Airway epithelial cell (primary cell): ENCODE data around the gene PASK. TPM values are rescaled to one million over a fixed set of nuclear protein-coding genes. Genes with fewer than 3 reads are reported as not detected.

Experiments
- total RNA-seq: library from RNA; depleted of rRNA; stranded (reverse); fragments of >200 nt; gene quantifications from 2 replicates; pipeline ENCODE4 v1.2.3, GENCODE V29; 2015

The PASK gene
- 6.5 and 8.3 TPM in 2 replicates for total RNA-seq

GRCh38 chr2:241148891-241149674 lies at the start of gene PASK:
TSS of gene PASK (minus strand) at chr2:241149472. CDS start at chr2:241143032, 6,440 bp downstream.

GRCh38 chr2:241188361-241189092 lies 39.3 kb upstream of the PASK start, which contains the start of gene ANO7:
TSS of gene ANO7 (plus strand) at chr2:241188677. CDS start at chr2:241190064, 1,387 bp downstream.

DNA sequence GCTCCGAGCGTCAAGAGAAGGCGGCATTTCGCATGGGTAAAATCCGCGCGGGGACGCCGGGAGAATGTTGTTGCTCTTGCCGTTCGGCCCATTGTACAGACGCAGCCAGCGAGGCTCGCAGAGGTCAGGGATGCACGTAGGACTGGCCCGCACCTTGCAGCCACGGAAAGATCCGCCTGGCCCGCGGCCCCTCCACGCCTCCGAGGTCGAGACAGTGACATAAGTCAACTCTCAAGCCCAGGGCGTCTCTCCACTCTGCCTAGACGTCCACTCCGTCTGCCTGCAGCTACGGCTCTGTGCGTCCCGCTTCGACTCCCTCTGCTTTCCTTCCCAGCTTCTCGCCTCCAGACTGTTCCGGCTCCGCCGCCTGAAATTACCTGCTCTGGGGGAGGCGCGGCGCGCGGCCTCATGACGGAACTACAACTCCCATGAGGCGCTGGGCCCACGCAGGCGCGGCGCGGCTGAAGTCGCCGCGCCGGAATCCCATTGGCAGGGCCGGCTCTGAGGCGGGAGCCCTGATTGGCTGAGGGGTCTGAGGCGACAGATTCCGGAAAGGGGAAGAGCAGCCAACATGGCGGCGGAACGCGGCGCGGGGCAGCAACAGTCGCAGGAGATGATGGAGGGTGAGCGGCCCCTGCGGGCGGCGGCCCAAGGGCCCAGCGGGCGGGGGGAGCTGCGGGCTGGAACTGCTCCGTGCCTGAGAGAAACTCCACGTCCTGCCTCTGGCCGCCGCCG lies 820 bp upstream of the PASK start, which contains the start of gene PPP1R7:
PPP1R7 (plus strand) TSS at position 543 of the 735 bp plus-strand sequence; CDS start at position 572, 29 bp downstream.

GRCh38 chr2:241102239-241102803 lies 47.0 kb downstream of the PASK start, which contains the start of gene MTERF4:
TSS of gene MTERF4 (minus strand) at chr2:241102287. CDS start at chr2:241102273, 14 bp downstream.

Other genes starting within 250 kb of the PASK start
- not detected in 2 replicates for gene CROCC2, start 243.1 kb downstream of the PASK start, total RNA-seq
- 0.05 and 0.14 TPM in 2 replicates for gene SNED1, start 150.9 kb downstream of the PASK start, total RNA-seq
- gene MTERF4, start 47.2 kb downstream of the PASK start, total RNA-seq: 14.0 and 20.3 TPM in 2 replicates
- 77.1 and 79.2 TPM in 2 replicates for gene PPP1R7, start 995 bp upstream of the PASK start, total RNA-seq
- gene ANO7, start 39.2 kb upstream of the PASK start, total RNA-seq: 0.79 and 1.1 TPM in 2 replicates
- gene HDLBP, start 166.2 kb upstream of the PASK start, total RNA-seq: 322 and 418 TPM in 2 replicates
- 207 and 226 TPM in 2 replicates for gene SEPTIN2, start 166.5 kb upstream of the PASK start, total RNA-seq
- gene FARP2, start 206.8 kb upstream of the PASK start, total RNA-seq: 44.4 and 50.9 TPM in 2 replicates